ENCODE data around the gene MAN2B1.

- TF ChIP-seq, protein P1, sequence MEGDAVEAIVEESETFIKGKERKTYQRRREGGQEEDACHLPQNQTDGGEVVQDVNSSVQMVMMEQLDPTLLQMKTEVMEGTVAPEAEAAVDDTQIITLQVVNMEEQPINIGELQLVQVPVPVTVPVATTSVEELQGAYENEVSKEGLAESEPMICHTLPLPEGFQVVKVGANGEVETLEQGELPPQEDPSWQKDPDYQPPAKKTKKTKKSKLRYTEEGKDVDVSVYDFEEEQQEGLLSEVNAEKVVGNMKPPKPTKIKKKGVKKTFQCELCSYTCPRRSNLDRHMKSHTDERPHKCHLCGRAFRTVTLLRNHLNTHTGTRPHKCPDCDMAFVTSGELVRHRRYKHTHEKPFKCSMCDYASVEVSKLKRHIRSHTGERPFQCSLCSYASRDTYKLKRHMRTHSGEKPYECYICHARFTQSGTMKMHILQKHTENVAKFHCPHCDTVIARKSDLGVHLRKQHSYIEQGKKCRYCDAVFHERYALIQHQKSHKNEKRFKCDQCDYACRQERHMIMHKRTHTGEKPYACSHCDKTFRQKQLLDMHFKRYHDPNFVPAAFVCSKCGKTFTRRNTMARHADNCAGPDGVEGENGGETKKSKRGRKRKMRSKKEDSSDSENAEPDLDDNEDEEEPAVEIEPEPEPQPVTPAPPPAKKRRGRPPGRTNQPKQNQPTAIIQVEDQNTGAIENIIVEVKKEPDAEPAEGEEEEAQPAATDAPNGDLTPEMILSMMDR (conservative IDR thresholded peaks at IDR 0.05 in 1 of 2, IDR thresholded peaks at IDR 0.05 in 1 of 2; ENCODE audit: extremely low read depth in 1 of 2, insufficient read depth in 1 of 2, low read depth in 1 of 2, low read length in 2 of 2): no peak
- no peak for TF ChIP-seq EZH2 (IDR thresholded peaks at IDR 0.05; ENCODE audit: borderline replicate concordance, low read length)
Observed at GRCh38 chr19:12668346-12668745, 1.8 kb upstream of the MAN2B1 start.

Data from mammary epithelial cell (primary cell).